ENCODE data around the gene ZNF205. TPM values are rescaled to one million over a fixed set of nuclear protein-coding genes. Genes with fewer than 3 reads are reported as not detected.

The ZNF205 gene
- polyA plus RNA-seq, 6 donors from 2014 or later, result 0.47 TPM; not detected in 5

- Mint-ChIP-seq H3K27me3 (peaks cover 3 to 17% (median 13%) of the 10 kb centered on the region in 3 donors), H3K9me3 (no peaks in the 10 kb centered on the region), H3K4me1 (peaks cover 3 to 8% (median 6%) of the 10 kb centered on the region in 3 donors), H3K36me3 (no peaks in the 10 kb centered on the region), H3K4me3 (no peak overlapping the region), H3K27ac (no peak overlapping the region)
- DNase-seq (no peak), ATAC-seq (ENCODE audit: low read depth in 2 of 2) (no peak)
These were observed 23.9 kb upstream of the ZNF205 start for GRCh38 chr16:3088450-3088849.

GRCh38 chr16:3088925-3089716, 23.3 kb upstream of the ZNF205 start:
- Mint-ChIP-seq H3K9me3 (no peaks in the 10 kb centered on the region), H3K27ac (no peak overlapping the region), H3K4me3 (no peak overlapping the region), H3K27me3 (peaks cover 3 to 17% (median 13%) of the 10 kb centered on the region in 3 donors), H3K4me1 (peaks cover 3 to 8% (median 6%) of the 10 kb centered on the region in 3 donors), H3K36me3 (no peaks in the 10 kb centered on the region)
- no peak for DNase-seq
- no peak for ATAC-seq (ENCODE audit: low read depth in 2 of 2)

DNA sequence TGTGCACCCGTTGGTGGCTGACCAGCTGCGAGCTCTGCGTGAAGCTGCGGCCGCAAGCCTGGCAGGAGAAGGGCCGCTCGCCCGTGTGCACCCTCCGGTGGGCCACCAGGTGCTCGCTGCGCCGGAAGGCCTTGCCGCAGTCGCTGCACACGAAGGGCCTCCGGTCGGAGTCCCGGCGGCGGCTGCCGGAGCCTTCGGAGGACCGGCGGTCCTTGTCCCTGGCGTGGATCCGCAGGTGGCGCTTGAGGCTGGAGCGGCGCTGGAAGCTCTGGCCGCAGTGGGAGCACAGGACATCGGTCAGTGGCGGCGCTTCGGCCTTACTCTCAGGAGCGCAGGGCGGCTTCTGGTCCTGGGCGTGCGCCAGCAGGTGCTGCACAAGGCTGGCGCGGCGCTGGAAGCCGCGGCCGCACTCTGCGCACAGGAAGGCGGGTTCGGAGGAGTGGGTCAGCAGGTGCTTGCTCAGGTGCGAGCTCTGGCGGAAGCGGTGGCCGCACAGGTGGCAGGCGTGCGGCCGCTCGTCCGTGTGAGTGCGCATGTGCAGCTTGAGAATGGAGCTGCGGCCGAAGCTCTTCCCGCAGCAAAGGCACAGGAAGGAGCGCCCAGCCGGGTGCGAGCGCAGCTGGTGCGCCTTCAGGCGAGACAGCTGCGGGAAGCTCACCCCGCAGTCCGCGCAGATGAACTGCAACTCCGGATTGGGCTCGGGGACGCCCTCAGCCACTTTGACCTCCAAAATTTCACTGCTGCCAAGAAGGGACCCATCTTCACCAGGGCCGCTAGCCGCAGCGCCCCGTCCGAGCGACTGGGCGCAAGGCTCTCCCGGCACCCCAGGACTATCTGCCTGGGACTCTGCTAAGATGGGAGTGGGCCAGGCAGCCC, 22.4 kb upstream of the ZNF205 start:
- H3K36me3 Mint-ChIP-seq, result no peaks in the 10 kb centered on the region
- no peak overlapping the region for H3K27ac Mint-ChIP-seq
- H3K4me3 Mint-ChIP-seq, result no peak overlapping the region
- ATAC-seq (ENCODE audit: low read depth in 2 of 2), result no peak
- H3K27me3 Mint-ChIP-seq, result peaks cover 3 to 17% (median 13%) of the 10 kb centered on the region in 3 donors
- H3K9me3 Mint-ChIP-seq, result no peaks in the 10 kb centered on the region
- peaks cover 7 to 11% (median 10%) of the 10 kb centered on the region in 3 donors for H3K4me1 Mint-ChIP-seq
- no peak for DNase-seq

GRCh38 chr16:3091551-3091950, 20.8 kb upstream of the ZNF205 start:
- Mint-ChIP-seq H3K27ac (no peak overlapping the region), H3K4me3 (no peak overlapping the region), H3K36me3 (no peaks in the 10 kb centered on the region), H3K4me1 (peaks cover 10 to 22% (median 11%) of the 10 kb centered on the region in 3 donors), H3K27me3 (peaks cover 3 to 17% (median 13%) of the 10 kb centered on the region in 3 donors), H3K9me3 (no peaks in the 10 kb centered on the region)
- ATAC-seq (ENCODE audit: low read depth in 2 of 2) (no peak), DNase-seq (no peak)

- no peak for DNase-seq
- no peak for ATAC-seq (ENCODE audit: low read depth in 2 of 2)
- no peaks in the 10 kb centered on the region for H3K36me3 Mint-ChIP-seq
- no peak overlapping the region for H3K27ac Mint-ChIP-seq
- no peak overlapping the region for H3K4me3 Mint-ChIP-seq
- peaks cover 3 to 15% (median 10%) of the 10 kb centered on the region in 3 donors for H3K27me3 Mint-ChIP-seq
- peaks cover 10 to 23% (median 10%) of the 10 kb centered on the region in 3 donors for H3K4me1 Mint-ChIP-seq
- H3K9me3 Mint-ChIP-seq, result no peaks in the 10 kb centered on the region
These were observed 19.9 kb upstream of the ZNF205 start for GRCh38 chr16:3092501-3092941.

DNA sequence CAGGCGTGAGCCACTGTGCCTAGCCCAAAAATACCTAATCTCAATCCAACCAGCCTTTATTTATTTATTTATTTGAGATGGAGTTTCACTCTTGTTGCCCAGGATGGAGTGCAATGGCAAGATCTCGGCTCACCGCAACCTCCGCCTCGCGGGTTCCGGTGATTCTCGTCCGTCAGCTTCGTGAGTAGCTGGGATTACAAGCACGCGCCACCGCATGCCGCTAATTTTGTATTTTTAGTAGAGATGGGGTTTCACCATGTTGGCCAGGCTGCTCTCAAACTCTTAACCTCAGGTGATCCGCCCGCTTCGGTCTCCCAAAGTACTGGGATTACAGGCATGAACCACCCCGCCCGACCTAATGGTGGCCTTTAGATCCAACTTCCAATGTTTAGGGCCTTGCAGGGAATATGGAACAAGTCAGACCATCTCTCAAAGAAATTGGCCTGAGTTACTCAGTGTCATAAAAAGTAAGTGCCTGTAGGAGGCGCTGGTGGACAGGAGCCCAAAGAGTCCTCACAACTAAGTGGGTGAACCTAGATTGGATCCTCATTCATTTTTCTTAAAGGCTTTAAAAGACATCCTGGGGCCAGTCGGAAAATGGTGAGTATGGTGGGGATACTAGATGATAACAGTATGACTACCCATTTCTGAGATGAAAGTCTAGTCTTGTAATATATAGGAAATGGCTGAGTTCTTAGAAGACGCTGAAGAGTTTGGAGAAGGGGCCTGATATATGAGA, 17.9 kb upstream of the ZNF205 start:
- Mint-ChIP-seq H3K27ac (peak overlapping the region in 1 of 6 donors; percentile 15), H3K4me3 (no peak overlapping the region), H3K4me1 (peaks cover 2 to 30% (median 9%) of the 10 kb centered on the region in 3 donors), H3K27me3 (no peaks in the 10 kb centered on the region), H3K9me3 (no peaks in the 10 kb centered on the region), H3K36me3 (no peaks in the 10 kb centered on the region)
- ATAC-seq (ENCODE audit: low read depth in 2 of 2) (peak in 1 of 2 donors; percentile 24), DNase-seq (peak; percentile 36)

GRCh38 chr16:3095869-3096268, 16.5 kb upstream of the ZNF205 start:
- H3K9me3 Mint-ChIP-seq, result no peaks in the 10 kb centered on the region
- peak; percentile 75 for DNase-seq
- H3K27ac Mint-ChIP-seq, result peak overlapping the region in 1 of 6 donors; percentile 62
- ATAC-seq (ENCODE audit: low read depth in 2 of 2), result peak; percentile 88 to 90
- H3K27me3 Mint-ChIP-seq, result no peaks in the 10 kb centered on the region
- H3K4me1 Mint-ChIP-seq, result peaks cover 11 to 36% (median 20%) of the 10 kb centered on the region in 3 donors
- peak overlapping the region in 3 of 8 donors; percentile 12 to 56 (median 47) for H3K4me3 Mint-ChIP-seq
- no peaks in the 10 kb centered on the region for H3K36me3 Mint-ChIP-seq

DNA sequence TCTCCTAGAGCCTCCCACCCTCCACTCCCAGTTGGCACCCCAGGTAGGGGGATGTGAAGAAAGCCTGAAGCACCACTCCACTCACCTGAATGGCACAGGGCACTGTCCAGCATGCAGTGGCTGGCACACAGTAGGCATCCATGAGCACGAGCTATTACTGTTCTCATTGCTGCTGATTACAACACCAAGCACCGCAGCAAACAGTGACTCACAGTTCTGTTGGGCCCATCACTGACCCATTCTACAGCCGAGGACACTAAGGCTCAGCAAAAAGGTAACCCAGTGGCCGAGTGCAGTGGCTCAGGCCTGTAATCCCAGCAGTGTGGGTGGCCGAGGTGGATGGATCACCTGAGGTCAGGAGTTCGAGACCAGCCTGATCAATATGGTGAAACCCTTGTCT, 16.0 kb upstream of the ZNF205 start:
- no peak for ATAC-seq (ENCODE audit: low read depth in 2 of 2)
- Mint-ChIP-seq H3K4me1 (peaks cover 16 to 41% (median 23%) of the 10 kb centered on the region in 3 donors), H3K4me3 (peak overlapping the region in 2 of 8 donors; percentile 12 to 15), H3K9me3 (no peaks in the 10 kb centered on the region), H3K27ac (peak overlapping the region in 2 of 6 donors; percentile 21 to 62), H3K36me3 (no peaks in the 10 kb centered on the region), H3K27me3 (no peaks in the 10 kb centered on the region)
- DNase-seq, result no peak

DNA sequence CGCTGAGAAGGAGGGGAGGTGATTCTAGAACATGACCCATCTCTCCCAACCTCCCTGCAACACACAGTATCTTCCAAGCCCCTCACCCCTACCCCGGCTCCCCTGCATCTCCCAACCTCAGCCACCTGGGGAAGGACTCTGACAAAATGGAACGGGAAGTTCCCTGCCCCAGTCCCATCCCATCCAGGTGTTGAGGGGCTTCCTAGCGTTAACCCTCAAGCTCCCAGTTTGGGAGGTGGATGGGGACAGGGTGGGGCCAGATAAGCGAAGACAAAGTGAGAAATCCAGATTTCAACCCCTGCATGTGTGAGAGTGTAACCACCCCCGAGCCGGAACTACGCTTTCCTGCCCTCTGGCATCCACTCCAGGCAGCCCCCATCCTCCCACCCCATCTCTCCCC, 15.1 kb upstream of the ZNF205 start:
- no peaks in the 10 kb centered on the region for H3K36me3 Mint-ChIP-seq
- no peak for ATAC-seq (ENCODE audit: low read depth in 2 of 2)
- DNase-seq, result no peak
- H3K9me3 Mint-ChIP-seq, result no peaks in the 10 kb centered on the region
- H3K4me1 Mint-ChIP-seq, result peaks cover 22 to 50% (median 28%) of the 10 kb centered on the region in 3 donors
- H3K27ac Mint-ChIP-seq, result peak overlapping the region in 1 of 6 donors; percentile 28
- H3K27me3 Mint-ChIP-seq, result no peaks in the 10 kb centered on the region
- H3K4me3 Mint-ChIP-seq, result no peak overlapping the region

- ATAC-seq (ENCODE audit: low read depth in 2 of 2), result no peak
- Mint-ChIP-seq H3K9me3 (no peaks in the 10 kb centered on the region), H3K27me3 (no peaks in the 10 kb centered on the region), H3K4me3 (peak within 1 kb of the TSS; percentile 71 to 91 (median 80)), H3K27ac (peak within 1 kb of the TSS in 3 of 6 donors; percentile 56 to 90 (median 85)), H3K4me1 (peaks cover 22 to 52% (median 29%) of the 10 kb centered on the region in 3 donors), H3K36me3 (no peaks in the 10 kb centered on the region)
- no peak for DNase-seq
These were observed 13.7 kb upstream of the ZNF205 start, which contains the start of gene ZSCAN10 for GRCh38 chr16:3098459-3099394. Gene ZSCAN10 (minus strand): TSS chr16:3099294. CDS start chr16:3092937, 6,357 bp downstream.

- peak overlapping the region in 3 of 6 donors; percentile 27 to 56 (median 39) for H3K27ac Mint-ChIP-seq
- H3K9me3 Mint-ChIP-seq, result no peaks in the 10 kb centered on the region
- no peaks in the 10 kb centered on the region for H3K36me3 Mint-ChIP-seq
- ATAC-seq (ENCODE audit: low read depth in 2 of 2) (no peak), DNase-seq (no peak)
- peak overlapping the region in 3 of 8 donors; percentile 56 to 71 (median 60) for H3K4me3 Mint-ChIP-seq
- H3K27me3 Mint-ChIP-seq, result no peaks in the 10 kb centered on the region
- peaks cover 22 to 52% (median 27%) of the 10 kb centered on the region in 3 donors for H3K4me1 Mint-ChIP-seq
These were observed 13.0 kb upstream of the ZNF205 start for GRCh38 chr16:3099395-3099731.
